Measurements from ENCODE around the gene FAM20A. TPM values are rescaled to one million over a fixed set of nuclear protein-coding genes. Genes with fewer than 3 reads are reported as not detected.

Gene FAM20A
- total and polyA plus RNA-seq, 4 donors, result 69.7 to 101 (median 79.0) TPM

DNA sequence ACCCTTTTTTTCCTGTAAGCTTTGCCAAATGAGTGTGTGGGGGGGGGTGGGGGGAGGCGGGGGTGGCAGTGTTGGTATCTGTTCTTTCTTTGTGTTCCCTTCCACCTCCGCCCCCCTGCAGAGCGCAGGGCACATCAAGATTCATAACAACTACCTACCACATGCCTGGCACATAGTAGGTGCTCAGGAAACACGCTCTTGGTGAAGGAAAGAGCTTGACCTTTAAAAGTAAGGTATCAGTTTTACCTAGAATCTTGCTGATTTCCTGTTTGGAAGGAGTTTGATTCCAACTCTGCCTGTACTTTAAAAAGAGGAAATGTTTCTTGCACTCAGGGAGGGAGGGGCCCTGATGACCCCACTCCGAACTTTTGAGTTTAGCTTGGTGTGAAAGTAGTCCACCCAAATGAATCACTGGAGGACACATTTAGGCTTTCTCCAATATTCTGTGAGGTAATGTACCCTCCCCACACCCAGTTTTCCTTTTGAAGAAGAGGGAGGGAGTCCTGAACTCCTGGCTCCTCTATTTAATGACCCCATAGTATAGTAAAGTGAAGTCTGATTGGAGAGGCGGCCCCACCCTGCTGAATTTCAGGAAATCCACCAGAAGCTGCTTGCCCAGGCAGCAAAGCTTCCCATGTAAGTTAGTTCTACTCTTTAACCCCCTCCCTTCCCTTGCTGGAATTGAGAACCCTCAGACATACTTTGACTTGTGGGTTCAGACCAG is 560 bp upstream of the FAM20A start:
- no peaks in the 10 kb centered on the region for H3K36me3 ChIP-seq (ENCODE audit: control insufficient read depth in 4 of 4, insufficient read depth in 4 of 4, low read length in 4 of 4)
- peaks cover 0 to 13% (median 5%) of the 10 kb centered on the region in 5 donors for H3K4me1 ChIP-seq (ENCODE audit: control insufficient read depth in 5 of 5, insufficient read depth in 5 of 5, low read length in 5 of 5)
- H3K4me3 ChIP-seq, result no peak overlapping the region
- WGBS, 2 donors, result 34 to 37% methylated on average over 6 of the region's 6 CpGs
- DNase-seq (no peak), ATAC-seq (ENCODE audit: insufficient read depth, low FRiP score) (no peak)
- TF ChIP-seq, protein P1, sequence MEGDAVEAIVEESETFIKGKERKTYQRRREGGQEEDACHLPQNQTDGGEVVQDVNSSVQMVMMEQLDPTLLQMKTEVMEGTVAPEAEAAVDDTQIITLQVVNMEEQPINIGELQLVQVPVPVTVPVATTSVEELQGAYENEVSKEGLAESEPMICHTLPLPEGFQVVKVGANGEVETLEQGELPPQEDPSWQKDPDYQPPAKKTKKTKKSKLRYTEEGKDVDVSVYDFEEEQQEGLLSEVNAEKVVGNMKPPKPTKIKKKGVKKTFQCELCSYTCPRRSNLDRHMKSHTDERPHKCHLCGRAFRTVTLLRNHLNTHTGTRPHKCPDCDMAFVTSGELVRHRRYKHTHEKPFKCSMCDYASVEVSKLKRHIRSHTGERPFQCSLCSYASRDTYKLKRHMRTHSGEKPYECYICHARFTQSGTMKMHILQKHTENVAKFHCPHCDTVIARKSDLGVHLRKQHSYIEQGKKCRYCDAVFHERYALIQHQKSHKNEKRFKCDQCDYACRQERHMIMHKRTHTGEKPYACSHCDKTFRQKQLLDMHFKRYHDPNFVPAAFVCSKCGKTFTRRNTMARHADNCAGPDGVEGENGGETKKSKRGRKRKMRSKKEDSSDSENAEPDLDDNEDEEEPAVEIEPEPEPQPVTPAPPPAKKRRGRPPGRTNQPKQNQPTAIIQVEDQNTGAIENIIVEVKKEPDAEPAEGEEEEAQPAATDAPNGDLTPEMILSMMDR (IDR thresholded peaks at IDR 0.05; ENCODE audit: control extremely low read depth, extremely low read depth), result no peak
- peaks cover 0 to 39% (median 3%) of the 10 kb centered on the region in 3 donors for H3K27me3 ChIP-seq (ENCODE audit: control insufficient read depth in 3 of 3, insufficient read depth in 3 of 3, low read length in 2 of 3)
- H3K9ac ChIP-seq (ENCODE audit: insufficient read depth in 1 of 2, low read length in 2 of 2), result no peak overlapping the region
- H3K9me3 ChIP-seq (ENCODE audit: control insufficient read depth in 4 of 4, insufficient read depth in 3 of 4, low read length in 3 of 4), result no peaks in the 10 kb centered on the region
- H3K27ac ChIP-seq (ENCODE audit: low read depth in 1 of 2, low read length in 1 of 2), result peak overlapping the region; percentile 66 to 87

DNA sequence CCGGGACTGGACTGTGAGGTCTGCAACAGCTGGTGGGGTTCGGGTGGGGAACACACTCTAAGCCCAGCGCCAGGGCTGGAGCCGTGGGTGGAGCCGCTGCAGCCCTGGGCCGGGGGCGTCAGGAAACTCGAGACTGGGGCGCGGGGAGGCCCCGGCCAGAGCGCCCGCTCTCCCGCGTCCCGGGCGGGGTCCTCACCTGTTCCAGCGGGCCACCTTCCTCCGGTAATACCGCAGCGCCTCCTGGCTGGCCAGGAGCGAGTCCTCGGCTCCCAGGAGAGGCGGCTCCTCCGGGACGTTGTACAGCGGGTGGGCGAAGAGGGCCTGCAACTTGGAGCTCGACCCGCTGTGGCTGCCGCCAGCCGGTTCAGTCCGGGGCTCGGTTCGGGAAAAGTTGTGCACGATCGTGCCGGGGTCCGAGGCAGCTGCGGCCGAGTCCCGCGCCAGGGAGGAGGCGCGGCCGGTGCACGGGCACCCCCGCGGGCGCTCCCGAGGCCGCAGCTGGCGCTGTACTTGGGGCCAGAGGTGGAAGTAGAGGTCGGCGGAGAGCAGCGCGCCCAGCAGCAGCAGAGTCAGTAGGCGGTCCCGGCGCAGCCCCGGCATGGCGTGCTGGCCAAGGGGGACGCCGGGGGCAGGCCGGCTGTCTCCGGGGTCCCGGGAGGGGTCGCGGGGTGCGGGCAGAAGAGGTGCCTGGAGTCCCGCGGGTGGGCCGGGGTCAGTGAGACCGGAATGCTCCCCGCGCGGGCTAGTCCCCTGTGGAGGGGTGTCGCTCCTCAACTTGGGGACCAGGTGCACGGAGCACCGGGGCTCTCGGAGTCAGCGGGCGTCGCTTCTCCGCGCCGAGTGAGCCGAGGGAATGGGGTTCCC is 868 bp downstream of the FAM20A start:
- H3K36me3 ChIP-seq (ENCODE audit: control insufficient read depth in 4 of 4, insufficient read depth in 4 of 4, low read length in 4 of 4), result no peaks in the 10 kb centered on the region
- WGBS, 2 donors, result 0 to 1% methylated on average over 63 to 88 of the region's 88 CpGs
- H3K27ac ChIP-seq (ENCODE audit: low read depth in 1 of 2, low read length in 1 of 2), result peak overlapping the region; percentile 66 to 95
- peak; percentile 51 to 60 (median 59) for DNase-seq
- TF ChIP-seq, protein P1 (IDR thresholded peaks at IDR 0.05; ENCODE audit: control extremely low read depth, extremely low read depth), result no peak
- H3K4me3 ChIP-seq, result peak overlapping the region; percentile 56
- peaks cover 0 to 39% (median 3%) of the 10 kb centered on the region in 3 donors for H3K27me3 ChIP-seq (ENCODE audit: control insufficient read depth in 3 of 3, insufficient read depth in 3 of 3, low read length in 2 of 3)
- H3K4me1 ChIP-seq (ENCODE audit: control insufficient read depth in 5 of 5, insufficient read depth in 5 of 5, low read length in 5 of 5), result peaks cover 0 to 13% (median 5%) of the 10 kb centered on the region in 5 donors
- H3K9me3 ChIP-seq (ENCODE audit: control insufficient read depth in 4 of 4, insufficient read depth in 3 of 4, low read length in 3 of 4), result no peaks in the 10 kb centered on the region
- peak overlapping the region in 1 of 2 donors; percentile 74 for H3K9ac ChIP-seq (ENCODE audit: insufficient read depth in 1 of 2, low read length in 2 of 2)
- peak; percentile 8 for ATAC-seq (ENCODE audit: insufficient read depth, low FRiP score)

DNA sequence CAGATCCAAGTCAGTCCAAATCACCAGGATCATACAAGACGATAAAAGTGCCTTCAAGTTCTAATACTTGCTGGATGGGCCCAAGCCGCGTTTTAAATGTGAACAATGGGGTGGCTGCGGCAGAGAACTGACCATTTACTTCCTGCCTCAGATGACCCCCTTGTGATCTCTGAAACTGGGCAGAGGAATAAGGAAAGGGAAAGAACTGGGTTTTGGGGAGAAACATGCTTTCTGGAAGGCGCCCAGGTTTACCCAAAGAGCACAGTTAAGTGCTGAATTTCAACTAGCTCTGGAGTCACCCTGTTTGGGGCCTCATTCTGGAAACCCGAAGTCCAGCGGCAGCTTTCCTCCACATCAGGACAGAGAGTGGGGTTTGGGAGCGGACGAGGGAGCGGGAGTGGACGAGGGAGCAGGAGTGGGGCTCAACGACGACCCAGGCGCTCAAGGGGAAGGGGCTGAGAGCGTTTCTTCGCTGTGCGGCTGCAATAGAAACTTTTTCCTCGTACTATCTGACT is 1.6 kb downstream of the FAM20A start:
- Histone ChIP-seq H3K27me3 (ENCODE audit: control insufficient read depth in 3 of 3, insufficient read depth in 3 of 3, low read length in 2 of 3) (peaks cover 0 to 33% (median 3%) of the 10 kb centered on the region in 3 donors), H3K4me1 (ENCODE audit: control insufficient read depth in 5 of 5, insufficient read depth in 5 of 5, low read length in 5 of 5) (peaks cover 0 to 13% (median 5%) of the 10 kb centered on the region in 5 donors)
- 20 to 27% methylated on average over 18 of the region's 18 CpGs for WGBS, 2 donors

More for the DNA sequence above, 1.6 kb downstream of the FAM20A start:
- peak in 1 of 3 donors; percentile 32 for DNase-seq
- H3K9ac ChIP-seq (ENCODE audit: insufficient read depth in 1 of 2, low read length in 2 of 2), result peak overlapping the region in 1 of 2 donors; percentile 74
- peak overlapping the region; percentile 56 for H3K4me3 ChIP-seq
- TF ChIP-seq, protein P1 (IDR thresholded peaks at IDR 0.05; ENCODE audit: control extremely low read depth, extremely low read depth), result no peak
- no peak for ATAC-seq (ENCODE audit: insufficient read depth, low FRiP score)
- H3K27ac ChIP-seq (ENCODE audit: low read depth in 1 of 2, low read length in 1 of 2), result peak overlapping the region; percentile 66 to 95
- H3K9me3 ChIP-seq (ENCODE audit: control insufficient read depth in 4 of 4, insufficient read depth in 3 of 4, low read length in 3 of 4), result no peaks in the 10 kb centered on the region
- H3K36me3 ChIP-seq (ENCODE audit: control insufficient read depth in 4 of 4, insufficient read depth in 4 of 4, low read length in 4 of 4), result no peaks in the 10 kb centered on the region
